ENCODE results near the gene POLR3B.

The POLR3B gene

DNA sequence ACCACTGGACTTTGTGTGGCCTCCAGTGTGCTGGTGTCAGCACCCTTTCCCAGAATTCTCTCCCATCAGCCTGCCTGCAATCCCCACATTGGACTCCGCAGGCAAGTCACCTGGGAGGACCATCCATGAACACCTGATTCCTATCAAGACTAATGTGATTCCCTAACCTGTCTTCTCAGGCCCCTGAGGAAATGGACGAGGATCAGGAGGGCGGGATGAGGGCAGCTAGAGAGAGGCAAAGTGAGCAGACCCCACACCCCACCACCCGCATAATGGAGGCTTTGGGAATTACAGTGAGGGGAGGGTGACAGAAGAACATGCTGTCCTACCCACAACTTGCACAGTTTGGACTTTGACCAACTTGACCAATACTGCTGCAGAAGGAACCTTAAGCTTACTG lies 164.4 kb downstream of the POLR3B start:
- Histone ChIP-seq H3K27ac (no peak overlapping the region), H2AFZ (ENCODE audit: low read depth) (no peak overlapping the region), H3K9ac (no peak overlapping the region), H3K27me3 (ENCODE audit: insufficient read depth, low read depth) (no peaks in the 10 kb centered on the region), H3K36me3 (ENCODE audit: insufficient read depth) (no peaks in the 10 kb centered on the region), H3K79me2 (ENCODE audit: insufficient read depth, low read depth) (no peaks in the 10 kb centered on the region), H3K4me2 (no peak overlapping the region), H3K4me1 (ENCODE audit: low read depth, poor library complexity, severe bottlenecking) (no peaks in the 10 kb centered on the region), H3K4me3 (IDR thresholded peaks at IDR 0.05; ENCODE audit: insufficient read depth, low read depth, low read length) (no peak overlapping the region), H4K20me1 (ENCODE audit: insufficient read depth) (no peaks in the 10 kb centered on the region)
- TF ChIP-seq, protein P1, sequence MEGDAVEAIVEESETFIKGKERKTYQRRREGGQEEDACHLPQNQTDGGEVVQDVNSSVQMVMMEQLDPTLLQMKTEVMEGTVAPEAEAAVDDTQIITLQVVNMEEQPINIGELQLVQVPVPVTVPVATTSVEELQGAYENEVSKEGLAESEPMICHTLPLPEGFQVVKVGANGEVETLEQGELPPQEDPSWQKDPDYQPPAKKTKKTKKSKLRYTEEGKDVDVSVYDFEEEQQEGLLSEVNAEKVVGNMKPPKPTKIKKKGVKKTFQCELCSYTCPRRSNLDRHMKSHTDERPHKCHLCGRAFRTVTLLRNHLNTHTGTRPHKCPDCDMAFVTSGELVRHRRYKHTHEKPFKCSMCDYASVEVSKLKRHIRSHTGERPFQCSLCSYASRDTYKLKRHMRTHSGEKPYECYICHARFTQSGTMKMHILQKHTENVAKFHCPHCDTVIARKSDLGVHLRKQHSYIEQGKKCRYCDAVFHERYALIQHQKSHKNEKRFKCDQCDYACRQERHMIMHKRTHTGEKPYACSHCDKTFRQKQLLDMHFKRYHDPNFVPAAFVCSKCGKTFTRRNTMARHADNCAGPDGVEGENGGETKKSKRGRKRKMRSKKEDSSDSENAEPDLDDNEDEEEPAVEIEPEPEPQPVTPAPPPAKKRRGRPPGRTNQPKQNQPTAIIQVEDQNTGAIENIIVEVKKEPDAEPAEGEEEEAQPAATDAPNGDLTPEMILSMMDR (conservative IDR thresholded peaks at IDR 0.05; ENCODE audit: low read depth, low read length), result no peak

DNA sequence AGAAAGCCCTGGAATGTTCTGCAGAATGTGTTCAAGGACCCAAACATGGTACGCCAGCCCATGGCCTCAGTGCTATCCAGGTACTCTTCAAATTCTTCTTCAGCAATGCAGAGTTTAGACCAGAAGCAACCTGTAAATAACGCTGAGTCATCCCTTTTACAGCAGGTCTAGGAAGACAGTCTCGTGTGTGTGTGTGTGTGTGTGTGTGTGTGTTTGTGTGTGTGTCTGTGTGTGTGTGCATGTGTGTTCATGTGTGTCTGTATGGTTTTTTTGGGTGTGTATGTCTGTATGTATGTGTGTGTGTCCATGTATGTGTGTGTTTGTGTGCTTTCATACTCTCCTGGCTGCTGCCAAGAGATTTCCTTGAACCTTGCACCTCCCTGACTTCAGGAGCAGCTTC lies 165.2 kb downstream of the POLR3B start:
- no peak overlapping the region for H3K27ac ChIP-seq
- H3K36me3 ChIP-seq (ENCODE audit: insufficient read depth), result no peaks in the 10 kb centered on the region
- no peak overlapping the region for H2AFZ ChIP-seq (ENCODE audit: low read depth)
- H3K27me3 ChIP-seq (ENCODE audit: insufficient read depth, low read depth), result no peaks in the 10 kb centered on the region
- no peak overlapping the region for H3K9ac ChIP-seq
- H3K79me2 ChIP-seq (ENCODE audit: insufficient read depth, low read depth), result no peaks in the 10 kb centered on the region
- no peaks in the 10 kb centered on the region for H3K4me1 ChIP-seq (ENCODE audit: low read depth, poor library complexity, severe bottlenecking)
- no peak overlapping the region for H3K4me3 ChIP-seq (IDR thresholded peaks at IDR 0.05; ENCODE audit: insufficient read depth, low read depth, low read length)
- TF ChIP-seq, protein P1 (conservative IDR thresholded peaks at IDR 0.05; ENCODE audit: low read depth, low read length), result no peak
- no peaks in the 10 kb centered on the region for H4K20me1 ChIP-seq (ENCODE audit: insufficient read depth)
- H3K4me2 ChIP-seq, result no peak overlapping the region

DNA sequence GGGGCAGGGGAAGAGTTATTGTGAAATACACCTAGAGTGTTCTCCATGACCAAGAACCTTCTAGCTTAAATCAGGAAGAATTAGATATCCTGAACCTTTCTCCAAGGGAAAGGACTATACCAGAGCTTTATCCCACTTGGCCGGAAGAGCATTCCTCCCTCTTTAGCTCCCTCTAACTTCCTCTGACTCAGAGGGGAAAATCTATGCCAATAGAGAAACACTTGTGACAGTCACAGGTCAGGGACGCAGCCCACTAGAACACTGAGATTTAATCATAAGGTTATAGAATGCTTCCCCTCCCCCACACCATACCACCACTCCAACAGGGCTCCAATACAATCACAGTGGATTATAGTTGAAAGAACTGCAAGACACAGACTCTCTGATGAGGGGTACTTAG lies 169.8 kb downstream of the POLR3B start:
- TF ChIP-seq, protein P1 (conservative IDR thresholded peaks at IDR 0.05; ENCODE audit: low read depth, low read length), result no peak
- H4K20me1 ChIP-seq (ENCODE audit: insufficient read depth), result no peaks in the 10 kb centered on the region

DNA sequence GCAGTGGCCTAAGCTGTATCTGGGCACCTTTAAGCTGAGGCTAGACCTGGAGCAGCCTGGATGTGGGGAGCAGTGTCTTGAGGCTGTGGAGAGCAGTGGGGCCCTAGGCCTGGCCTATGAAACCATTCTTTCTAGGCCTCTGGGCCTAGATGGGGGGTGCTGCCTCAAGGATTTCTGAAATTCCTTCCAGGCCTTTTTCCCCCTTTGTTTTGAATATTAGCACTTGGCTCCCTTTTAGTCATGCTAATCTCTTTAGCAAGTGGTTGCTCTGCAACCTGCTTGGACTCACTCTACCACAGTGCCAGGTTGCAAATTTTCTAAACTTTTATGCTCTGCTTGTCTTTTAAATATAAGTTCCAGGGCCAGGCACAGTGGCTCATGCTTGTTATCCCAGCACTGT lies 183.7 kb downstream of the POLR3B start:
- no peak overlapping the region for H2AFZ ChIP-seq (ENCODE audit: low read depth)
- no peaks in the 10 kb centered on the region for H4K20me1 ChIP-seq (ENCODE audit: insufficient read depth)
- no peak overlapping the region for H3K9ac ChIP-seq
- H3K27me3 ChIP-seq (ENCODE audit: insufficient read depth, low read depth), result no peaks in the 10 kb centered on the region
- H3K4me2 ChIP-seq, result no peak overlapping the region
- no peaks in the 10 kb centered on the region for H3K4me1 ChIP-seq (ENCODE audit: low read depth, poor library complexity, severe bottlenecking)
- H3K36me3 ChIP-seq (ENCODE audit: insufficient read depth), result no peaks in the 10 kb centered on the region
- H3K79me2 ChIP-seq (ENCODE audit: insufficient read depth, low read depth), result no peaks in the 10 kb centered on the region
- H3K4me3 ChIP-seq (IDR thresholded peaks at IDR 0.05; ENCODE audit: insufficient read depth, low read depth, low read length), result no peak overlapping the region
- TF ChIP-seq, protein P1 (conservative IDR thresholded peaks at IDR 0.05; ENCODE audit: low read depth, low read length), result no peak
- H3K27ac ChIP-seq, result no peak overlapping the region

More for the DNA sequence above, 169.8 kb downstream of the POLR3B start:
- Histone ChIP-seq H3K79me2 (ENCODE audit: insufficient read depth, low read depth) (no peaks in the 10 kb centered on the region), H3K4me2 (no peak overlapping the region), H3K27me3 (ENCODE audit: insufficient read depth, low read depth) (no peaks in the 10 kb centered on the region), H3K4me3 (IDR thresholded peaks at IDR 0.05; ENCODE audit: insufficient read depth, low read depth, low read length) (no peak overlapping the region), H3K36me3 (ENCODE audit: insufficient read depth) (no peaks in the 10 kb centered on the region), H3K27ac (no peak overlapping the region), H2AFZ (ENCODE audit: low read depth) (no peak overlapping the region), H3K9ac (no peak overlapping the region), H3K4me1 (ENCODE audit: low read depth, poor library complexity, severe bottlenecking) (no peaks in the 10 kb centered on the region)
